ENCODE measurements around the gene AUTS2. TPM values are rescaled to one million over a fixed set of nuclear protein-coding genes. Genes with fewer than 3 reads are reported as not detected.

Gene AUTS2
- total and polyA plus RNA-seq, 2 of the 8 experiments (the other 6 are each of a cell fraction or from before 2014, with no cell fraction given) = 25.9 to 101 TPM

GRCh38 chr7:70592171-70592570 lies 993.9 kb downstream of the AUTS2 start:
- TF ChIP-seq JUN (IDR thresholded peaks at IDR 0.05; ENCODE audit: low read depth, low read length) (no peak), USF2 (IDR thresholded peaks at IDR 0.05; ENCODE audit: low read length) (no peak), PHF8 (conservative IDR thresholded peaks at IDR 0.05; ENCODE audit: low read depth, low read length) (no peak)
- POLR2A ChIA-PET (ENCODE audit: partially characterized antibody) = no interaction called here
- no peak overlapping the region for H3K9ac ChIP-seq (replicated peaks in 1 of 4; ENCODE audit: extremely low read depth in 1 of 4, low read depth in 3 of 4, low read length in 3 of 4)
- no peaks in the 10 kb centered on the region for H3K9me3 ChIP-seq (ENCODE audit: insufficient read depth in 2 of 2, low read depth in 1 of 2, low read length in 1 of 2)
- no peak overlapping the region for H2BK5ac ChIP-seq (ENCODE audit: low read depth, low read length)
- H2BK20ac ChIP-seq (ENCODE audit: low read length) = no peak overlapping the region
- H3K23ac ChIP-seq (ENCODE audit: insufficient read length) = no peak overlapping the region
- H2AFZ ChIP-seq (ENCODE audit: low read length) = no peak overlapping the region
- no peak overlapping the region for H3K4me3 ChIP-seq (ENCODE audit: extremely low read depth in 1 of 4, insufficient read depth in 2 of 4, low read depth in 3 of 4, low read length in 4 of 4)
- H2BK15ac ChIP-seq (ENCODE audit: low read length) = no peak overlapping the region
- H3K79me2 ChIP-seq (ENCODE audit: control insufficient read depth in 1 of 2, insufficient read depth in 2 of 2, low read length in 2 of 2) = no peaks in the 10 kb centered on the region
- H4K5ac ChIP-seq (ENCODE audit: insufficient read length, low read depth, low read length) = no peak overlapping the region
- CTCF ChIA-PET (ENCODE audit: partially characterized antibody) = interaction anchor here (0.7 to 1.0 kb wide), 2 partner anchors 26 to 106 kb away, joined by 3 to 5 read pairs; no protein-coding TSS in a partner anchor
- H2AK5ac ChIP-seq (ENCODE audit: low read depth, low read length) = no peak overlapping the region
- H3K56ac ChIP-seq (replicated peaks; ENCODE audit: insufficient read length, low read depth, low read length) = no peak overlapping the region
- no peak overlapping the region for H2BK12ac ChIP-seq (ENCODE audit: low read depth, low read length)
- peaks cover 2 to 26% (median 18%) of the 10 kb centered on the region in 4 experiments for H3K27me3 ChIP-seq (replicated peaks in 1 of 4; ENCODE audit: control insufficient read depth in 3 of 4, extremely low read depth in 1 of 4, insufficient read depth in 3 of 4, low read length in 3 of 4)
- H3K4me1 ChIP-seq (replicated peaks in 1 of 4; ENCODE audit: control insufficient read depth in 3 of 4, insufficient read depth in 4 of 4, low read length in 3 of 4) = peaks cover 5 to 14% (median 7%) of the 10 kb centered on the region in 4 experiments; a peak in 6 of 7 replicates
- H3K23me2 ChIP-seq (ENCODE audit: low read depth, low read length) = peaks cover 10% of the 10 kb centered on the region
- H4K8ac ChIP-seq (ENCODE audit: extremely low read depth, insufficient read depth, low read length) = no peak overlapping the region
- DNase-seq (ENCODE audit: low read depth in 1 of 2, low spot score in 2 of 2) (no peak), FAIRE-seq (no peak)
- no peak overlapping the region for H3K14ac ChIP-seq (ENCODE audit: insufficient read length)
- H3K4me2 ChIP-seq (ENCODE audit: insufficient read depth in 1 of 2, low read depth in 2 of 2, low read length in 2 of 2) = no peak overlapping the region
- no peak overlapping the region for H2BK120ac ChIP-seq (replicated peaks; ENCODE audit: low read depth, low read length)
- no peak overlapping the region for H3K27ac ChIP-seq (ENCODE audit: low read depth, low read length)
- no peak overlapping the region for H4K91ac ChIP-seq (replicated peaks; ENCODE audit: insufficient read length, low read length)
- 75% methylated on average over 4 of the region's 4 CpGs; no CpG with 5 or more reads in 1 of the 2 experiments for WGBS, 2 experiments (ENCODE audit: extremely low coverage in 1 of 2, insufficient coverage in 1 of 2, insufficient read length in 1 of 2, insufficient replicate concordance in 2 of 2, low coverage in 1 of 2, low lambda C conversion rate in 2 of 2, missing lambda C conversion rate in 1 of 2)
- H3K4ac ChIP-seq (replicated peaks; ENCODE audit: insufficient read length, low read depth, low read length) = no peak overlapping the region
- H3K36me3 ChIP-seq (ENCODE audit: control insufficient read depth in 2 of 4, insufficient read depth in 4 of 4, low read length in 3 of 4) = no peaks in the 10 kb centered on the region
- no peaks in the 10 kb centered on the region for H4K20me1 ChIP-seq (replicated peaks in 1 of 2; ENCODE audit: control insufficient read depth in 1 of 2, insufficient read depth in 2 of 2, low read length in 2 of 2)
- no peak overlapping the region for H3K18ac ChIP-seq (ENCODE audit: extremely low read depth, low read length)
- H3K79me1 ChIP-seq (ENCODE audit: low read depth, low read length) = no peaks in the 10 kb centered on the region
